D341Med (cell line): Measurements from ENCODE around the gene DAD1.
"Not testable (repeated sequence)": the region's sequence is repeated elsewhere in the genome, so short reads cannot be mapped to it uniquely, and the experiment has no call there.

ENCODE experiments used
- DNase-seq: peaks from one replicate; pipeline ENCODE4 v3.0.0; 2012; ENCODE audit warnings: low spot score

DAD1 gene

GRCh38 chr14:22552001-22552826 lies 36.8 kb downstream of the DAD1 start:
- DNase-seq: no peak

GRCh38 chr14:22551605-22551997 lies 37.4 kb downstream of the DAD1 start:
- DNase-seq: no peak

GRCh38 chr14:22549981-22550673 lies 38.9 kb downstream of the DAD1 start:
- no peak for DNase-seq

GRCh38 chr14:22549324-22549962 lies 39.6 kb downstream of the DAD1 start:
- DNase-seq: no peak

- DNase-seq: no peak
Observed at GRCh38 chr14:22547948-22548750, 40.9 kb downstream of the DAD1 start.

- no peak for DNase-seq
Observed at GRCh38 chr14:22547313-22547947, 41.6 kb downstream of the DAD1 start.

- DNase-seq: no peak
Observed at GRCh38 chr14:22546722-22547071, 42.3 kb downstream of the DAD1 start.

GRCh38 chr14:22545842-22546721 lies 42.9 kb downstream of the DAD1 start:
- DNase-seq: no peak

GRCh38 chr14:22544881-22545420 lies 44.1 kb downstream of the DAD1 start:
- no peak for DNase-seq

- no peak for DNase-seq
Observed at GRCh38 chr14:22544406-22544805, 44.6 kb downstream of the DAD1 start.

- not testable (repeated sequence) for DNase-seq
Observed at GRCh38 chr14:22543570-22544357, 45.3 kb downstream of the DAD1 start.

GRCh38 chr14:22542360-22542759 lies 46.7 kb downstream of the DAD1 start:
- no peak for DNase-seq

- no peak for DNase-seq
Observed at GRCh38 chr14:22541721-22542120, 47.3 kb downstream of the DAD1 start.

- no peak for DNase-seq
Observed at GRCh38 chr14:22540811-22541360, 48.1 kb downstream of the DAD1 start.

- no peak for DNase-seq
Observed at GRCh38 chr14:22540293-22540692, 48.7 kb downstream of the DAD1 start.

- DNase-seq: no peak
Observed at GRCh38 chr14:22539831-22540230, 49.2 kb downstream of the DAD1 start.

GRCh38 chr14:22538671-22539228 lies 50.3 kb downstream of the DAD1 start:
- DNase-seq: no peak

- DNase-seq: no peak
Observed at GRCh38 chr14:22537436-22538310, 51.4 kb downstream of the DAD1 start.
